HG02973 (cell line): ENCODE measurements around the gene STARD10.
"Not testable (repeated sequence)": the region's sequence is repeated elsewhere in the genome, so short reads cannot be mapped to it uniquely, and the experiment has no call there.

Experiments
- ATAC-seq: cut with Tn5 transposase; IDR thresholded peaks from one replicate; pipeline ENCODE4 v1.9.1; 2021; ENCODE audit warnings: moderate library complexity; ENCODE audit not compliant: unreplicated experiment

The STARD10 gene

GRCh38 chr11:72793425-72794367 lies at the start of gene STARD10:
TSS of gene STARD10 (minus strand) at chr11:72794047. CDS start at chr11:72781181, 12,866 bp downstream.
- peak; percentile 80 for ATAC-seq

GRCh38 chr11:72842653-72843330 lies 48.9 kb upstream of the STARD10 start:
- ATAC-seq, result no peak

- ATAC-seq, result no peak
Measured at GRCh38 chr11:72842126-72842525, 48.3 kb upstream of the STARD10 start.

- ATAC-seq, result no peak
Measured at GRCh38 chr11:72841397-72841796, 47.5 kb upstream of the STARD10 start.

GRCh38 chr11:72840780-72841179 lies 46.9 kb upstream of the STARD10 start:
- ATAC-seq, result no peak

GRCh38 chr11:72838691-72839305 lies 45.0 kb upstream of the STARD10 start:
- no peak for ATAC-seq

GRCh38 chr11:72836111-72836510 lies 42.3 kb upstream of the STARD10 start:
- ATAC-seq, result no peak

- ATAC-seq, result no peak
Measured at GRCh38 chr11:72834905-72835304, 41.1 kb upstream of the STARD10 start.

- no peak for ATAC-seq
Measured at GRCh38 chr11:72833811-72834493, 40.1 kb upstream of the STARD10 start.

- ATAC-seq, result no peak
Measured at GRCh38 chr11:72833083-72833733, 39.4 kb upstream of the STARD10 start.

GRCh38 chr11:72832301-72833082 lies 38.6 kb upstream of the STARD10 start:
- ATAC-seq, result no peak

- no peak for ATAC-seq
Measured at GRCh38 chr11:72831521-72832300, 37.9 kb upstream of the STARD10 start.

- ATAC-seq, result no peak
Measured at GRCh38 chr11:72829884-72830533, 36.2 kb upstream of the STARD10 start.

- ATAC-seq, result no peak
Measured at GRCh38 chr11:72829178-72829577, 35.3 kb upstream of the STARD10 start.

- ATAC-seq, result no peak
Measured at GRCh38 chr11:72828692-72829101, 34.9 kb upstream of the STARD10 start.

- no peak for ATAC-seq
Measured at GRCh38 chr11:72828081-72828567, 34.3 kb upstream of the STARD10 start.

- not testable (repeated sequence) for ATAC-seq
Measured at GRCh38 chr11:72827656-72828055, 33.8 kb upstream of the STARD10 start.

GRCh38 chr11:72826942-72827480 lies 33.2 kb upstream of the STARD10 start:
- no peak for ATAC-seq
